PC-9 (cell line): ENCODE results near the gene MRPL41. TPM values are rescaled to one million over a fixed set of nuclear protein-coding genes. Genes with fewer than 3 reads are reported as not detected.

Experiments used
- BruUV-seq: library from RNA; stranded (reverse); fragments of 400-500 nt; replicated peaks from 2 replicates; lab custom pipeline; 2021; lab: Mats Ljungman, UMichigan
- CTCF ChIA-PET: fragments of 300-600 bp; sonication (Branson Sonifier 250); formaldehyde crosslinking; loops from one replicate; lab custom pipeline; 2022; ENCODE audit warnings: antibody characterized with exemption; lab: Charles Lee
- POLR2A ChIA-PET: fragments of 300-600 bp; sonication (Branson Sonifier 250); formaldehyde crosslinking; loops from one replicate; lab custom pipeline; 2022; ENCODE audit warnings: antibody characterized with exemption; ENCODE audit not compliant: unreplicated experiment; lab: Charles Lee
- DNase-seq, 2 experiments: peaks; one replicate each; pipeline versions ENCODE4 v3.0.0 to v3.0.0-alpha.2; 2015 to 2022; ENCODE audit warnings: mixed read lengths in 1 of 2
- H2AFZ ChIP-seq: fragments of 200-600 bp; sonication (generic); 2 replicates; pipeline ENCODE4 v1.8.1; 2017; ENCODE audit warnings: antibody characterized with exemption
- H3F3A ChIP-seq: fragments of 200-600 bp; sonication (generic); 2 replicates; pipeline ENCODE4 v1.8.1; 2017; ENCODE audit warnings: antibody characterized with exemption, mild to moderate bottlenecking, low read depth; ENCODE audit not compliant: insufficient read depth
- H3K27ac ChIP-seq: fragments of 200-600 bp; sonication (generic); 2 replicates; pipeline ENCODE4 v1.6.1; 2016; ENCODE audit warnings: mixed run types
- H3K27me3 ChIP-seq: fragments of 200-600 bp; sonication (generic); 2 replicates; pipeline ENCODE4 v1.6.1; 2016; ENCODE audit warnings: low read depth, mixed run types; ENCODE audit not compliant: insufficient read depth
- H3K36me3 ChIP-seq: fragments of 200-600 bp; sonication (generic); 2 replicates; pipeline ENCODE4 v1.6.1; 2016; ENCODE audit warnings: low read depth, mixed run types
- H3K4me1 ChIP-seq: fragments of 200-600 bp; sonication (generic); replicated peaks from 2 replicates; pipeline ENCODE4 v1.6.1; 2016; ENCODE audit warnings: mixed run types; ENCODE audit not compliant: insufficient read depth
- H3K4me2 ChIP-seq: fragments of 200-600 bp; sonication (generic); 2 replicates; pipeline ENCODE4 v1.6.1; 2017; ENCODE audit warnings: mixed run types
- H3K4me3 ChIP-seq: fragments of 200-600 bp; sonication (generic); 2 replicates; pipeline ENCODE4 v1.6.1; 2016; ENCODE audit warnings: mixed run types
- H3K79me2 ChIP-seq: fragments of 200-600 bp; sonication (generic); 2 replicates; pipeline ENCODE4 v1.6.1; 2017; ENCODE audit warnings: low read depth, mixed run types
- H3K9me2 ChIP-seq: fragments of 200-600 bp; sonication (generic); 2 replicates; pipeline ENCODE4 v1.8.1; 2017; ENCODE audit warnings: mild to moderate bottlenecking; ENCODE audit not compliant: insufficient read depth
- H3K9me3 ChIP-seq: fragments of 200-600 bp; sonication (generic); 2 replicates; pipeline ENCODE4 v1.8.1; 2016; ENCODE audit warnings: low read depth; ENCODE audit not compliant: insufficient read depth
- H4K20me1 ChIP-seq: fragments of 200-600 bp; sonication (generic); 2 replicates; pipeline ENCODE4 v1.8.1; 2017; ENCODE audit not compliant: insufficient read depth
- EZH2 ChIP-seq: fragments of 200-600 bp; sonication (generic); IDR thresholded peaks from 2 replicates; pipeline ENCODE4 v1.8.0; 2017; ENCODE audit warnings: antibody characterized with exemption, low read depth
- intact Hi-C: fragments of 100-400 bp; cut with micrococcal nuclease; formaldehyde crosslinking; loops from one replicate; pipeline ENCODE4 v1.10.0; 2022; ENCODE audit not compliant: unreplicated experiment
- total RNA-seq: library from RNA; stranded (reverse); gene quantifications from 2 replicates; pipeline ENCODE4 v1.2.3, GENCODE V29; 2021
- TF ChIP-seq, protein P1 (sequence below): fragments of 200-600 bp; sonication (generic); conservative IDR thresholded peaks from 2 replicates; pipeline ENCODE4 v1.6.1; 2017; ENCODE audit warnings: mixed run types, antibody characterized with exemption, mild to moderate bottlenecking, moderate library complexity

MRPL41 gene
- total RNA-seq, 1 experiment from 2014 or later, result 54.5 TPM

DNA sequence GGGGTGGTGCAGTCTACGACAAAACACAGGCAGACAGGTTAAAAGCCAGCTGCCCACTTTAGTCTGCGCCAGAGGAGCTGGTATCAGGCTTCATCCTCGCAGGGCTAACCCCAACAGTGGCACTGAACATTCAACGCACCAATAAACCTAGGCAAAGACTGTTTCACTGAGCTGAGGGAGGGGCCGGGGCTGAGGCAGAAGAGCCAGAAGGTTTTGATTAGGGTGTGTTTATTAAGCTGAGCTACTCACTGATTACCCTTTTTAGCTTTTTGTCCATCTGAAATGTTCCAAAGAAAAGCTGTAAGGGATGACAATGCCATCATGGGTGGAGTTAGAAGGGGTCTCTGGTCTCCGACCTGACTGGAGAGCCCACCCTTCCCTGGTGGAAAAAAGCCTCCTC is 37.2 kb downstream of the MRPL41 start:
- peaks cover 8% of the 10 kb centered on the region; the same call in 1 of the 2 replicates for H3K36me3 ChIP-seq
- no peaks in the 10 kb centered on the region for H3K27me3 ChIP-seq
- no peak for DNase-seq
- no peaks in the 10 kb centered on the region for H3K9me2 ChIP-seq
- H2AFZ ChIP-seq, result no peak overlapping the region
- CTCF ChIA-PET, result no interaction called here
- H3K4me3 ChIP-seq, result peak overlapping the region; percentile 91
- no TSS peak for BruUV-seq
- H3F3A ChIP-seq, result peaks cover under 1% of the 10 kb centered on the region; the same call in 1 of the 2 replicates
- peaks cover 12% of the 10 kb centered on the region for H4K20me1 ChIP-seq
- TF ChIP-seq, protein P1, sequence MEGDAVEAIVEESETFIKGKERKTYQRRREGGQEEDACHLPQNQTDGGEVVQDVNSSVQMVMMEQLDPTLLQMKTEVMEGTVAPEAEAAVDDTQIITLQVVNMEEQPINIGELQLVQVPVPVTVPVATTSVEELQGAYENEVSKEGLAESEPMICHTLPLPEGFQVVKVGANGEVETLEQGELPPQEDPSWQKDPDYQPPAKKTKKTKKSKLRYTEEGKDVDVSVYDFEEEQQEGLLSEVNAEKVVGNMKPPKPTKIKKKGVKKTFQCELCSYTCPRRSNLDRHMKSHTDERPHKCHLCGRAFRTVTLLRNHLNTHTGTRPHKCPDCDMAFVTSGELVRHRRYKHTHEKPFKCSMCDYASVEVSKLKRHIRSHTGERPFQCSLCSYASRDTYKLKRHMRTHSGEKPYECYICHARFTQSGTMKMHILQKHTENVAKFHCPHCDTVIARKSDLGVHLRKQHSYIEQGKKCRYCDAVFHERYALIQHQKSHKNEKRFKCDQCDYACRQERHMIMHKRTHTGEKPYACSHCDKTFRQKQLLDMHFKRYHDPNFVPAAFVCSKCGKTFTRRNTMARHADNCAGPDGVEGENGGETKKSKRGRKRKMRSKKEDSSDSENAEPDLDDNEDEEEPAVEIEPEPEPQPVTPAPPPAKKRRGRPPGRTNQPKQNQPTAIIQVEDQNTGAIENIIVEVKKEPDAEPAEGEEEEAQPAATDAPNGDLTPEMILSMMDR, result no peak
- no peak for TF ChIP-seq EZH2
- H3K4me2 ChIP-seq, result peak overlapping the region; percentile 91
- H3K9me3 ChIP-seq, result no peaks in the 10 kb centered on the region
- intact Hi-C loops, result no loop called here
- H3K27ac ChIP-seq, result no peak overlapping the region
- peaks cover 13% of the 10 kb centered on the region for H3K4me1 ChIP-seq
- H3K79me2 ChIP-seq, result peaks cover 18% of the 10 kb centered on the region
- POLR2A ChIA-PET, result interaction anchor here (0.6 kb wide), 4 partner anchors 18 to 1175 kb away, joined by 3 read pairs; partner anchors contain the start of gene NRARP

DNA sequence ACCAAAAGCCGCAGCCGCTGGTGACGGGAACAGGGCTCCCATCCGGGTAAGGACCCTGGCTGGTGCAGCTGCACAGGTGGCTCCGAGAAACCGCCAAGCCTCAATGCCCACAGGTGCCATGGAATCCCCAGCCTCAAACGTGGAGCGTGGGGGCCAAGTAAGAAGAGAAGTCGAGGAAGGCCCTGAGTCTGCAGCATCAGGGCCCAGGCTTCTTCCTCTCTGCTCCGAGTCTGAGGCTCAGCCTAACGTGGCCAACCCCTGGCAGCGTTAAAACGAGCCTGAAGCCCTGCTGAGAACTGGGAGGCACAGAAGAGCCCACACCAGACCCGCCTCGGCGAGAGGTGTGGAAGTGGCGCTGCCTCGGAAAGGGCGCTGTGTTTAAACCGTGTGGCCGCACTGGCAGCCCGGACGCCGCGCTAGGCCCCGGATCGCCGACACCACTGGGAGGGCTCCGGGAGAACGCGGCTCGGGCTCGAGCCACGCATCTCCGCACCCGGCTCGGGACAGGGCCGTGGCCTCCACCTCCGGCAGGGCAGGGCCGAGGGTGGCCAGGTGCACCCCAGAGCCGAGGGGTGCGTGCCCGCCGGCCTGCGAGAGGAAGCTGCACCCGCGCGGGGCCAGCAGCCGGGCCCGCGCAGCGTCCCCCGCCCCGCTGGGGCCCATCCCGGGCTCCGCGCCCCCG is 37.9 kb downstream of the MRPL41 start:
- H3F3A ChIP-seq, result no peaks in the 10 kb centered on the region
- ChIA-PET POLR2A (interaction anchor here (0.6 kb wide), 1 partner anchor 19 kb away, joined by 3 read pairs; no protein-coding TSS in a partner anchor), CTCF (no interaction called here)
- H3K9me2 ChIP-seq, result no peaks in the 10 kb centered on the region
- H3K4me3 ChIP-seq, result peak overlapping the region; percentile 91
- H3K4me2 ChIP-seq, result peak overlapping the region; percentile 91
- BruUV-seq, result no TSS peak
- H3K4me1 ChIP-seq, result peaks cover 13% of the 10 kb centered on the region
- TF ChIP-seq, protein P1, result no peak
- TF ChIP-seq EZH2, result no peak
- DNase-seq, result peak in 1 of 2 experiments; percentile 30
- H3K27me3 ChIP-seq, result no peaks in the 10 kb centered on the region
- no peak overlapping the region for H3K27ac ChIP-seq
- H4K20me1 ChIP-seq, result peaks cover 12% of the 10 kb centered on the region
- peak overlapping the region; percentile 78; the same call in 1 of the 2 replicates for H2AFZ ChIP-seq
- H3K36me3 ChIP-seq, result peaks cover 8% of the 10 kb centered on the region; the same call in 1 of the 2 replicates
- H3K79me2 ChIP-seq, result peaks cover 18% of the 10 kb centered on the region
- H3K9me3 ChIP-seq, result no peaks in the 10 kb centered on the region
- intact Hi-C loops, result loop anchor here (2.0 kb wide), 2 partner anchors 15 to 29 kb away; partner anchors contain the start of genes ARRDC1 and EHMT1

GRCh38 chr9:137590123-137590468 is 38.4 kb downstream of the MRPL41 start:
- Histone ChIP-seq H3F3A (no peaks in the 10 kb centered on the region), H3K79me2 (peaks cover 18% of the 10 kb centered on the region), H3K9me2 (no peaks in the 10 kb centered on the region), H3K27ac (no peak overlapping the region), H3K4me1 (peaks cover 13% of the 10 kb centered on the region), H4K20me1 (peaks cover 12% of the 10 kb centered on the region), H3K4me2 (no peak overlapping the region), H3K27me3 (no peaks in the 10 kb centered on the region), H3K9me3 (no peaks in the 10 kb centered on the region), H3K4me3 (peak overlapping the region; percentile 91; the same call in 1 of the 2 replicates), H2AFZ (no peak overlapping the region), H3K36me3 (peaks cover 8% of the 10 kb centered on the region; the same call in 1 of the 2 replicates)
- POLR2A ChIA-PET, result no interaction called here
- CTCF ChIA-PET, result no interaction called here
- TF ChIP-seq, protein P1, result no peak
- BruUV-seq, result no TSS peak
- intact Hi-C loops, result loop anchor here (2.0 kb wide), 2 partner anchors 15 to 29 kb away; partner anchors contain the start of genes ARRDC1 and EHMT1
- no peak for DNase-seq
